Transverse colon (tissue), 4 donors: ENCODE data around the gene MACROH2A1.

Source experiments
- CTCF ChIP-seq, 5 experiments: fragments of 200-600 bp in 3 of 5; fragments of 450-650 bp in 2 of 5; sonication (generic) in 3 of 5; IDR thresholded peaks; 1 replicate in 2 of 5; 2 replicates in 3 of 5; pipeline ENCODE4 v1.5.1; 2016 to 2017; ENCODE audit warnings: antibody characterized with exemption in 5 of 5, inconsistent platforms in 3 of 5, mild to moderate bottlenecking in 2 of 5, moderate library complexity in 1 of 5
- EP300 ChIP-seq: sonication (generic); formaldehyde crosslinking; IDR thresholded peaks from one replicate; pipeline ENCODE4 v1.6.1; 2017; ENCODE audit warnings: antibody characterized with exemption, low read depth
- POLR2A ChIP-seq: fragments of 450-650 bp; IDR thresholded peaks from one replicate; pipeline ENCODE4 v1.6.1; 2016; ENCODE audit warnings: antibody characterized with exemption, mild to moderate bottlenecking, moderate library complexity
- POLR2AphosphoS5 ChIP-seq, 3 donors: sonication (generic); formaldehyde crosslinking; IDR thresholded peaks; one replicate each; pipeline ENCODE4 v1.6.1; 2016; ENCODE audit warnings: antibody characterized with exemption in 3 of 3

- TF ChIP-seq CTCF (IDR thresholded peaks at IDR 0.05) = no peak
- TF ChIP-seq POLR2AphosphoS5 (IDR thresholded peaks at IDR 0.05) = no peak
- no peak for TF ChIP-seq POLR2A
- TF ChIP-seq EP300 = no peak
These were observed 4.9 kb downstream of the MACROH2A1 start for GRCh38 chr5:135394095-135394494.
